Measurements from ENCODE around the gene THOP1.

GRCh38 chr19:2802826-2803225 lies 17.5 kb downstream of the THOP1 start:
- TF ChIP-seq CTCF (IDR thresholded peaks at IDR 0.05): no peak
- TF ChIP-seq POLR2A (IDR thresholded peaks at IDR 0.05): no peak
- TF ChIP-seq POLR2AphosphoS5 (IDR thresholded peaks at IDR 0.05; ENCODE audit: insufficient read depth in 1 of 2, low read depth in 1 of 2): no peak
